ENCODE data around the gene PRSS38. TPM values are rescaled to one million over a fixed set of nuclear protein-coding genes. Genes with fewer than 3 reads are reported as not detected.

PRSS38 gene
- polyA plus RNA-seq, 1 donor (not counting 4 experiments of a cell fraction or from before 2014, with no cell fraction given): not detected

DNA sequence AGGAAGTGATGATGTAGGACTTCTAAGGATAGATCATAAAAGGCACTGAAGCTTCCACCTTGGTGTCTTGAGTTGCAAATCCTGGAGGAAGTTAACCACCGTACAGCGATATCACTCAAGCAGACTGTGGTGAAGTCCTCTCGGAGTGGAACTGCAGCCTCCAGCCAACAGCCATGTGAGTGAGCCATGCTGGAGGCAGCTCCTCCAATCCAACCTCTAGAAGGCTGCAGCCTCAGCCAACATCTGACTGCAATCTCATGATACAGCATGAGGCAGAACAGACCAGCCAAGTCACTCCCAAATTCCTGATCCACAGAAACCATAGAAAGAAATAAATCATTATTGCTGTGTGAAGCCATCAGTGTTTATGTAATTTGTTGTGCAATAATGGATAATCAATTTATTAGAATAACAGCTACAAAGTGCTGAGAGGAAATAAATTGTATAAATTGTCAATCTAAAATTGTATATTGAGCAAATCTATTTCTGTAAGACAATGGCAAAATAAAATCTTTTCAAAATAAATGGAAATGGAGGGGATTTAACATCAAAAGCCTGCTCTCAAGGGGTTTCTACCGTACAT is 65.0 kb downstream of the PRSS38 start:
- no peak for DNase-seq (ENCODE audit: low read depth, low spot score)
- H3K79me2 ChIP-seq (ENCODE audit: control insufficient read depth, insufficient read depth, low read length): no peaks in the 10 kb centered on the region
- no peaks in the 10 kb centered on the region for H3K27me3 ChIP-seq (ENCODE audit: control insufficient read depth, extremely low read depth, insufficient read depth, low read length)

DNA sequence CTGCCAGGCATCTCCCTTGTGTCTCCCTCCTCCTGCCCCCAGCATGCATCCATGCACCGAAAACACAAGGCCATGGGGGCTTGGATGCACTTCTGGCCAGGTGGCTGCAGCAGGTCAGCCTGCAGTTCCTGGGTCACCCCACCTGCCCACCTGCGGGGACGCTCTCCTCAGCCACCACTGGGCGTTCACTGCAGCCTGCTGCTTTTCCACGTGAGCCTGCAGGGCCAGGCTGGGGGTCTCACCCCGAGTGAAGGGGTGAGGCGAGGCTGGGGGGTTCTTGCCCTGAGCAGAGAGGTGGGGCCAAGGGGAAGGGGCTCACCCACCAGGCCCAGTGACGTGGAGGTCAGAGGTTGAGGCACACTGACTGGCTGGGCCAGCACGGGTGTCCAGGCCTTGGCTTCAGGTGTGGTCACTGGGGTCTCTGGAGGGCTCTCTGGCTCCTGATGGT is 67.6 kb downstream of the PRSS38 start:
- TF ChIP-seq, protein P1, sequence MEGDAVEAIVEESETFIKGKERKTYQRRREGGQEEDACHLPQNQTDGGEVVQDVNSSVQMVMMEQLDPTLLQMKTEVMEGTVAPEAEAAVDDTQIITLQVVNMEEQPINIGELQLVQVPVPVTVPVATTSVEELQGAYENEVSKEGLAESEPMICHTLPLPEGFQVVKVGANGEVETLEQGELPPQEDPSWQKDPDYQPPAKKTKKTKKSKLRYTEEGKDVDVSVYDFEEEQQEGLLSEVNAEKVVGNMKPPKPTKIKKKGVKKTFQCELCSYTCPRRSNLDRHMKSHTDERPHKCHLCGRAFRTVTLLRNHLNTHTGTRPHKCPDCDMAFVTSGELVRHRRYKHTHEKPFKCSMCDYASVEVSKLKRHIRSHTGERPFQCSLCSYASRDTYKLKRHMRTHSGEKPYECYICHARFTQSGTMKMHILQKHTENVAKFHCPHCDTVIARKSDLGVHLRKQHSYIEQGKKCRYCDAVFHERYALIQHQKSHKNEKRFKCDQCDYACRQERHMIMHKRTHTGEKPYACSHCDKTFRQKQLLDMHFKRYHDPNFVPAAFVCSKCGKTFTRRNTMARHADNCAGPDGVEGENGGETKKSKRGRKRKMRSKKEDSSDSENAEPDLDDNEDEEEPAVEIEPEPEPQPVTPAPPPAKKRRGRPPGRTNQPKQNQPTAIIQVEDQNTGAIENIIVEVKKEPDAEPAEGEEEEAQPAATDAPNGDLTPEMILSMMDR (optimal IDR thresholded peaks at IDR 0.05 in 1 of 3, IDR thresholded peaks at IDR 0.05 in 1 of 3, conservative IDR thresholded peaks at IDR 0.05 in 1 of 3; ENCODE audit: extremely low read depth in 1 of 3, insufficient read depth in 2 of 3, low read length in 3 of 3): no peak
- no peak for TF ChIP-seq EZH2 (IDR thresholded peaks at IDR 0.05; ENCODE audit: low read length)
- FAIRE-seq: no peak
- Histone ChIP-seq H3K79me2 (ENCODE audit: control insufficient read depth, insufficient read depth, low read length) (no peaks in the 10 kb centered on the region), H3K9me1 (ENCODE audit: control insufficient read depth, extremely low read depth, insufficient read depth, low read length) (no peaks in the 10 kb centered on the region), H3K4me2 (ENCODE audit: control insufficient read depth, extremely low read depth, insufficient read depth, low read depth, low read length) (no peak overlapping the region), H3K36me3 (ENCODE audit: control insufficient read depth in 2 of 2, extremely low read depth in 1 of 2, insufficient read depth in 2 of 2, low read length in 2 of 2) (no peaks in the 10 kb centered on the region), H3K9ac (ENCODE audit: control insufficient read depth, extremely low read depth, insufficient read depth, low read length) (no peak overlapping the region), H2AFZ (ENCODE audit: control insufficient read depth, low read length) (no peak overlapping the region), H3K9me3 (ENCODE audit: control insufficient read depth, low read depth, low read length) (no peaks in the 10 kb centered on the region), H3K27ac (ENCODE audit: control insufficient read depth, insufficient read depth, low read length) (no peak overlapping the region), H4K20me1 (ENCODE audit: control insufficient read depth, extremely low read depth, insufficient read depth, low read length) (no peaks in the 10 kb centered on the region), H3K4me3 (ENCODE audit: control insufficient read depth in 2 of 3, extremely low read depth in 1 of 3, insufficient read depth in 2 of 3, low read depth in 1 of 3, low read length in 3 of 3) (no peak overlapping the region), H3K27me3 (ENCODE audit: control insufficient read depth, extremely low read depth, insufficient read depth, low read length) (no peaks in the 10 kb centered on the region), H3K4me1 (ENCODE audit: control insufficient read depth, extremely low read depth, insufficient read depth, low read length) (peaks cover 19% of the 10 kb centered on the region)
- no peak for DNase-seq (ENCODE audit: low read depth, low spot score)
- dilution Hi-C loops (cut with MboI; ENCODE audit: extremely low pct_ligation_motif_present, low sequenced_read_pairs): no loop called here

More for the DNA sequence above, 65.0 kb downstream of the PRSS38 start:
- Histone ChIP-seq H3K36me3 (ENCODE audit: control insufficient read depth in 2 of 2, extremely low read depth in 1 of 2, insufficient read depth in 2 of 2, low read length in 2 of 2) (no peaks in the 10 kb centered on the region), H3K9me3 (ENCODE audit: control insufficient read depth, low read depth, low read length) (no peaks in the 10 kb centered on the region), H3K4me2 (ENCODE audit: control insufficient read depth, extremely low read depth, insufficient read depth, low read depth, low read length) (no peak overlapping the region), H3K4me1 (ENCODE audit: control insufficient read depth, extremely low read depth, insufficient read depth, low read length) (peaks cover 7% of the 10 kb centered on the region), H3K4me3 (ENCODE audit: control insufficient read depth in 2 of 3, extremely low read depth in 1 of 3, insufficient read depth in 2 of 3, low read depth in 1 of 3, low read length in 3 of 3) (no peak overlapping the region), H3K27ac (ENCODE audit: control insufficient read depth, insufficient read depth, low read length) (no peak overlapping the region), H4K20me1 (ENCODE audit: control insufficient read depth, extremely low read depth, insufficient read depth, low read length) (no peaks in the 10 kb centered on the region), H3K9ac (ENCODE audit: control insufficient read depth, extremely low read depth, insufficient read depth, low read length) (no peak overlapping the region), H2AFZ (ENCODE audit: control insufficient read depth, low read length) (no peak overlapping the region), H3K9me1 (ENCODE audit: control insufficient read depth, extremely low read depth, insufficient read depth, low read length) (no peaks in the 10 kb centered on the region)
- dilution Hi-C loops (cut with MboI; ENCODE audit: extremely low pct_ligation_motif_present, low sequenced_read_pairs): no loop called here
- FAIRE-seq: no peak
- TF ChIP-seq EZH2 (IDR thresholded peaks at IDR 0.05; ENCODE audit: low read length): no peak
- TF ChIP-seq, protein P1 (optimal IDR thresholded peaks at IDR 0.05 in 1 of 3, IDR thresholded peaks at IDR 0.05 in 1 of 3, conservative IDR thresholded peaks at IDR 0.05 in 1 of 3; ENCODE audit: extremely low read depth in 1 of 3, insufficient read depth in 2 of 3, low read length in 3 of 3): no peak
